HepG2 (cell line): Measurements from ENCODE around the gene UBE2O. TPM values are rescaled to one million over a fixed set of nuclear protein-coding genes. Genes with fewer than 3 reads are reported as not detected.

Experiments
- CSRNP2 ChIP-seq: sonication (generic); formaldehyde crosslinking; conservative IDR thresholded peaks from 2 replicates; pipeline ENCODE4 v1.8.0; 2022; ENCODE audit warnings: low read depth, missing genetic modification reagents
- ELK4 ChIP-seq: sonication (generic); formaldehyde crosslinking; IDR thresholded peaks from 2 replicates; pipeline ENCODE4 v1.9.0; 2021; ENCODE audit warnings: missing genetic modification reagents, borderline replicate concordance
- HNF4G ChIP-seq, 2 experiments: sonication (generic) in 1 of 2; formaldehyde crosslinking in 1 of 2; IDR thresholded peaks; 2 replicates each; pipeline versions ENCODE4 v1.4.0 to v1.6.1; 2011 to 2020; ENCODE audit warnings: borderline replicate concordance in 2 of 2, low read depth in 2 of 2, mild to moderate bottlenecking in 2 of 2, low read length in 1 of 2, missing genetic modification reagents in 1 of 2, moderate library complexity in 1 of 2
- JARID2 ChIP-seq: sonication (generic); formaldehyde crosslinking; IDR thresholded peaks from 2 replicates; pipeline ENCODE4 v1.8.1; 2023; ENCODE audit warnings: missing genetic modification reagents, inconsistent platforms; ENCODE audit not compliant: insufficient replicate concordance
- NFKBIZ ChIP-seq: IDR thresholded peaks from 2 replicates; pipeline ENCODE4 v1.6.1; 2018; ENCODE audit warnings: missing genetic modification reagents, missing compliant biosample characterization
- SAP130 ChIP-seq: IDR thresholded peaks from 2 replicates; pipeline ENCODE4 v1.6.1; 2016; ENCODE audit warnings: low read depth
- TFAP4 ChIP-seq: sonication (generic); IDR thresholded peaks from 2 replicates; pipeline ENCODE4 v1.6.1; 2016; ENCODE audit warnings: low read depth, borderline replicate concordance
- THAP7 ChIP-seq: sonication (generic); formaldehyde crosslinking; IDR thresholded peaks from 2 replicates; pipeline ENCODE4 v1.8.1; 2023; ENCODE audit warnings: mild to moderate bottlenecking, missing genetic modification reagents
- TRAFD1 ChIP-seq: sonication (generic); formaldehyde crosslinking; IDR thresholded peaks from 2 replicates; pipeline ENCODE4 v1.5.1; 2020; ENCODE audit warnings: missing genetic modification reagents, mild to moderate bottlenecking, borderline replicate concordance
- ZEB1 ChIP-seq: IDR thresholded peaks from 2 replicates; pipeline ENCODE4 v1.6.1; 2012; ENCODE audit warnings: mild to moderate bottlenecking, low read depth, inconsistent platforms; ENCODE audit not compliant: insufficient replicate concordance
- ZNF276 ChIP-seq: sonication (generic); formaldehyde crosslinking; IDR thresholded peaks from 2 replicates; pipeline ENCODE4 v1.4.0; 2020; ENCODE audit warnings: mild to moderate bottlenecking, low read depth, missing genetic modification reagents
- ZNF550 ChIP-seq: sonication (generic); formaldehyde crosslinking; IDR thresholded peaks from 2 replicates; pipeline ENCODE4 v1.4.0; 2020; ENCODE audit warnings: mild to moderate bottlenecking, missing genetic modification reagents, borderline replicate concordance
- ZNF570 ChIP-seq: sonication (generic); formaldehyde crosslinking; IDR thresholded peaks from 2 replicates; pipeline ENCODE4 v1.4.0; 2020; ENCODE audit warnings: mild to moderate bottlenecking, missing genetic modification reagents, borderline replicate concordance
- ZNF609 ChIP-seq: sonication (generic); formaldehyde crosslinking; IDR thresholded peaks from 2 replicates; pipeline ENCODE4 v1.4.0; 2020; ENCODE audit warnings: mild to moderate bottlenecking, missing genetic modification reagents, borderline replicate concordance
- ZNF879 ChIP-seq: sonication (generic); formaldehyde crosslinking; IDR thresholded peaks from 2 replicates; pipeline ENCODE4 v1.8.1; 2023; ENCODE audit warnings: missing genetic modification reagents
- polyA plus RNA-seq, 8 experiments: library from polyadenylated mRNA; depleted of rRNA in 3 of 8; stranded (reverse) in 7 of 8; unstranded in 1 of 8; fragments of >200 nt; fragmentation: Illumina TruSeq in 4 of 8; extraction: Trizol in 4 of 8; gene quantifications; 2 replicates each; pipeline versions ENCODE4 v1.2.1 to v1.2.3, GENCODE V29; 2011 to 2016; ENCODE audit warnings: low read depth in 4 of 8, missing spikeins in 1 of 8, mixed read lengths in 1 of 8; ENCODE audit not compliant: insufficient read depth in 1 of 8
- total RNA-seq, 5 experiments: library from RNA; depleted of rRNA; stranded (reverse); fragments of >200 nt; fragmentation: Illumina TruSeq; extraction: Trizol; gene quantifications; 2 replicates each; pipeline ENCODE4 v1.2.3, GENCODE V29; 2016; ENCODE audit warnings: low read depth in 1 of 5

Gene UBE2O
- total and polyA plus RNA-seq, 2 of the 13 experiments (the other 11 are each of a cell fraction or from before 2014, with no cell fraction given): 21.5 to 23.5 TPM

GRCh38 chr17:76367642-76368041 lies 85.3 kb downstream of the UBE2O start (continued):
- no peak for TF ChIP-seq ZNF276 (CRISPR knock-in tag)
- TF ChIP-seq ZNF570 (CRISPR knock-in tag): no peak
- TF ChIP-seq TFAP4: no peak
- no peak for TF ChIP-seq ELK4 (CRISPR knock-in tag)
- TF ChIP-seq HNF4G (IDR thresholded peaks at IDR 0.05; ENCODE audit: borderline replicate concordance, low read depth, low read length): peak; percentile 65
- no peak; the same call in 1 of the 2 replicates for TF ChIP-seq HNF4G (CRISPR knock-in tag; IDR thresholded peaks at IDR 0.05; ENCODE audit: borderline replicate concordance, low read depth)
- TF ChIP-seq ZEB1: no peak
- no peak for TF ChIP-seq ZNF879 (CRISPR knock-in tag)
- no peak for TF ChIP-seq THAP7 (CRISPR knock-in tag)
- no peak for TF ChIP-seq ZNF550
- no peak for TF ChIP-seq NFKBIZ (CRISPR knock-in tag)
- no peak for TF ChIP-seq TRAFD1 (CRISPR knock-in tag)
- TF ChIP-seq JARID2: no peak
- peak; percentile 49; the same call in 1 of the 2 replicates for TF ChIP-seq ZNF609
- peak; percentile 58 for TF ChIP-seq SAP130
- TF ChIP-seq CSRNP2 (CRISPR knock-in tag): no peak
